CD4-positive, CD25-positive, alpha-beta regulatory T cell (primary cell): ENCODE data around the gene SECTM1. TPM values are rescaled to one million over a fixed set of nuclear protein-coding genes. Genes with fewer than 3 reads are reported as not detected.

Experiments used
- ATAC-seq, 2 donors: fragments of 150-1000 bp; cut with Tn5 transposase; one replicate each; pipeline ENCODE4 v1.10.0; 2021; ENCODE audit warnings: low read depth in 2 of 2, moderate number of reproducible peaks in 2 of 2, moderate library complexity in 1 of 2
- DNase-seq, 3 donors: peaks; one replicate each; pipeline versions ENCODE4 v3.0.0 to v3.0.0-alpha.2; 2012 to 2022; ENCODE audit warnings: mixed read lengths in 1 of 3
- H3K27ac ChIP-seq: one replicate; pipeline ENCODE4 v1.7.0; 2013; ENCODE audit warnings: mild to moderate bottlenecking, low read length; ENCODE audit not compliant: insufficient read depth, poor library complexity, severe bottlenecking
- H3K27me3 ChIP-seq: one replicate; pipeline ENCODE4 v1.7.0; 2013; ENCODE audit warnings: low read length; ENCODE audit not compliant: control insufficient read depth, insufficient read depth
- H3K36me3 ChIP-seq: one replicate; pipeline ENCODE4 v1.7.0; 2013; ENCODE audit warnings: mild to moderate bottlenecking, low read length, moderate library complexity; ENCODE audit not compliant: control insufficient read depth, insufficient read depth
- H3K4me1 ChIP-seq: 2 replicates; pipeline ENCODE4 v1.7.0; 2013; ENCODE audit warnings: mild to moderate bottlenecking, low read length; ENCODE audit not compliant: insufficient read depth, control insufficient read depth, poor library complexity, severe bottlenecking
- H3K4me3 ChIP-seq: one replicate; pipeline ENCODE4 v1.7.0; 2013; ENCODE audit warnings: low read depth, mild to moderate bottlenecking, low read length, moderate library complexity
- H3K9me3 ChIP-seq, 2 experiments: 1 replicate in 1 of 2; 2 replicates in 1 of 2; pipeline ENCODE4 v1.7.0; 2013; ENCODE audit warnings: low read length in 2 of 2, mild to moderate bottlenecking in 1 of 2, moderate library complexity in 1 of 2; ENCODE audit not compliant: control insufficient read depth in 2 of 2
- H3K27ac Mint-ChIP-seq, 3 donors: one replicate each; pipeline ENCODE4 v1.8.0; 2020 to 2022; ENCODE audit warnings: mild to moderate bottlenecking in 3 of 3, mixed read lengths in 3 of 3, moderate library complexity in 2 of 3
- H3K27me3 Mint-ChIP-seq: one replicate; pipeline ENCODE4 v1.8.0; 2022; ENCODE audit warnings: mild to moderate bottlenecking, mixed read lengths
- H3K36me3 Mint-ChIP-seq: one replicate; pipeline ENCODE4 v1.8.0; 2020; ENCODE audit warnings: mixed read lengths
- H3K4me1 Mint-ChIP-seq, 4 donors: one replicate each; pipeline ENCODE4 v1.8.0; 2020 to 2022; ENCODE audit warnings: mixed read lengths in 4 of 4, mild to moderate bottlenecking in 1 of 4
- H3K4me3 Mint-ChIP-seq, 4 donors: one replicate each; pipeline ENCODE4 v1.8.0; 2020 to 2022; ENCODE audit warnings: mild to moderate bottlenecking in 4 of 4, mixed read lengths in 4 of 4, moderate library complexity in 3 of 4
- H3K9me3 Mint-ChIP-seq, 7 donors: one replicate each; pipeline ENCODE4 v1.8.0; 2020 to 2022; ENCODE audit warnings: mixed read lengths in 7 of 7, mild to moderate bottlenecking in 3 of 7, moderate library complexity in 2 of 7
- polyA plus RNA-seq, 4 donors: library from polyadenylated mRNA; unstranded; fragments of 300-500 nt; fragmentation: Illumina TruSeq; gene quantifications; one replicate each; pipeline ENCODE4 v1.2.3, GENCODE V29; 2021
- total RNA-seq: library from RNA; stranded (reverse); gene quantifications from one replicate; pipeline ENCODE4 v1.2.3, GENCODE V29; 2022

The SECTM1 gene
- total and polyA plus RNA-seq, 5 donors from 2014 or later: 0.38 to 0.91 (median 0.52) TPM

DNA sequence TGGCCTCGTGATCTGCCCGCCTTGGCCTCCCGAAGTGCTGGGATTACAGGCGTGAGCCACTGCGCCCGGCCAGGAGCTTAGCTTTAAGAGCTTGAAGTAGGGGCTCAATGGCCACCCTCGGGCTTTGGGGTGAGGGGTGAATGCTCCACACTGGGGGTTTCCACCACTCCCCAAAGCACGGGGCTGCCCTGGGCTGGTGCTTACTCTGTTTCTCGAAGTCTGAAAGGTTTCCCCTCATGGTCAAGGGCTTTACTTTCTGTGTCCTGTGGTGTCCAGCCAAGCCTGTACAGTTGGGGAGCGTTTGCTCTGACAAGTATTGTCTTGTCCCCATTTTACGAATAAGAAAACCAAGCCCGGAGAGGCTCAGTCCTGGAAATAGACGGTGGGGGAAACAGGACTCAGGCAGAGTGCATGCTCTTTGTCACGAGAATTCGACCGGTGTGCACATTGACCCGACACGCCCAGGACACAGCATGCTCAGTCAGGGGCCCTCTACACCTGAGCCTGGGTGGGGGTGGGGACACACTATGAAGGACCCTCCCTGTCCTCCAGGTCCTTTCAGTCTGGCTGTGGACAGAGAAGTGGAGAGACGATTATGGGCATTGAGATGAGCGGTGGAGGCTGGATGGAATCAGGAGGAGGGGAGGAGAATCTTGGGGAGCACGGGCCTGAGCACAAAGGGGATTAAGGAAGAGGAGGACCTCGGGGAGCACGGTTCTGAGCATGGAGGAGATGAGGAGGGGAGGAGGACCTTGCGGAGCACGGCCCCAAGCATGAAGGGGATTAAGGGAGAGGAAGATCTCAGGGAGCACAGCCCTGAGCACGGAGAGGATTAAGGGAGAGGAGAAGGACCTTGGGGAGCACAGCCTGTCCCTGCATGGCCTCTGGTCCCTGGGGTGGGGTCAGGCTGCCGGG lies 23.7 kb downstream of the SECTM1 start:
- Mint-ChIP-seq H3K36me3 (no peaks in the 10 kb centered on the region), H3K27ac (peak overlapping the region in 1 of 3 donors; percentile 49), H3K27me3 (peaks cover 7% of the 10 kb centered on the region), H3K9me3 (peaks cover 0 to 1% (median 0%) of the 10 kb centered on the region in 7 donors), H3K4me3 (no peak overlapping the region), H3K4me1 (peaks cover 4 to 19% (median 9%) of the 10 kb centered on the region in 4 donors)
- Histone ChIP-seq H3K9me3 (no peaks in the 10 kb centered on the region), H3K27ac (no peak overlapping the region), H3K4me1 (peaks cover 4% of the 10 kb centered on the region), H3K36me3 (no peaks in the 10 kb centered on the region), H3K4me3 (no peak overlapping the region), H3K27me3 (no peaks in the 10 kb centered on the region)
- ATAC-seq (no peak), DNase-seq (no peak)

DNA sequence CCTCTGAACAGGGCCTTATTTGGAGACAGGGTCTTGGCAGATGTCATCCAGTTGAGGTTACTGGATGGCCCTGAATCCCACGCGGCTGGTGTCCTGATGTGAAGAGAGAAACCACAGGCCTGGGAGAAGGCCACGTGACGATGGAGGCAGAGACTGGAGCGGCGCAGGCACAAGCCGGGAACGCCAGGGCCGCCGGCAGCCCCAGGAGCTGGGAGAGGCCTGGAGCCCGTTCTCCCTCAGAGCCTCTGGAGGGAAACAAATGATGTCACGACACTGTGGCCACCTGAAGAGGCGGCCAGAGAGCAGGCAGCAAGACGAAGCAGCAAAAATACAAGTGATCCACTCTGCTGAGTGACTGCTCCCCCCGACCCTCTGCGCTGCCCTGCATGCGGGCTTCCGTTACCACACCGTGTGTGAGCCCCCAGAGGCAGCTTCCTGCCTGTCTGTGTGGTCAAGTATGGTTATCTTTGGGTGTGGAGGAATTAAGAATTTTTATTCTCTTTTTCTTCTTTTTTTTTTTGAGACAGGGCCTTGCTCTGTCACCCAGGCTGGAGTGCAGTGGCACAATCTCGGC lies 27.8 kb downstream of the SECTM1 start:
- Mint-ChIP-seq H3K4me1 (peaks cover 5 to 46% (median 20%) of the 10 kb centered on the region in 4 donors), H3K9me3 (peaks cover 0 to 1% (median 0%) of the 10 kb centered on the region in 7 donors), H3K36me3 (no peaks in the 10 kb centered on the region), H3K27ac (peak overlapping the region in 1 of 3 donors; percentile 54), H3K4me3 (peak overlapping the region in 2 of 4 donors; percentile 22 to 76), H3K27me3 (peaks cover 12% of the 10 kb centered on the region)
- Histone ChIP-seq H3K9me3 (no peaks in the 10 kb centered on the region), H3K4me1 (peaks cover 39% of the 10 kb centered on the region), H3K27ac (no peak overlapping the region), H3K36me3 (no peaks in the 10 kb centered on the region), H3K27me3 (no peaks in the 10 kb centered on the region), H3K4me3 (no peak overlapping the region)
- ATAC-seq: no peak
- no peak for DNase-seq

DNA sequence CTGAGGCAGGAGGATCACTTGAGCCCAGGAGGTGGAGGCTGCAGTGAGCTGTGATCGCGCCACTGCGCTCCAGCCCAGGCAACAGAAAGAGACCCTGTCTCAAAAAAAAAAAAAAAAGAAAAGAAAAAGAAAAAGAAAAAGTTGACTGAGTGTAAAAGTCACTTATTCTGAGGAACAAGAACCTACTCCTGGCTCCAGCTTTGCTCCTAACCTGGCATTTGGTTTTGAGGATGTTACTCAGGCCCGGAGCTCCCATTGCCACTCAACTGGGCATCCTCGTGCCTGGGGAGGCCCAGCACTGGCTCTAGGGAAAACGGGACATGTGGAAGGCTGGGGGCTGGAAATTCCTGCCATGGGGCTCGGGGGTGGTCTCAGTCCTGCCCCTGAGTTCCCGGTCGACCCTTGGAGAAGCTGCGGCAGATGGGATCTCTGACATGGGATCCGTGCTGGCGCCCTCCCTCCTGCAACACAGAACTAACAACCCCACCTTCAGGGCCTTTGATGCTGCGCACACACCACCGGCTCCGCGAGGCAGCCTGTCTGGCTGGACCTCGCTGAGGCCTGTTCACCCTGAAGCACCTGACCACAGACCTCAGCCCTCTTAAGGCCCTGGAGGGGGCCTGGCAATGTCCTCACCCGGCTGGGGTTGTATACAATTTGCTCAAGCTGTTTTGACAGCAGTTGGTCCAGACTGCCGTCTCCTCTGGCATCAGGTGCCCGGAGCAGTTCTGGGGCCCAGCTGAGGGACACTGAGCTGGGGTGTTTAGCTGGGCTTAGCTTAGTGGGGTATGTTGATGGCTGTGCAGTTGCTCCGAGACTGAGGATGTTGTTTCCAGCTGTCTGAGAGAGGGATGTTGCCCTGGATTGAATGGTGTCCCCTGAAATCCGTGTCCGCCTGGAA lies 28.5 kb downstream of the SECTM1 start:
- H3K4me3 ChIP-seq: no peak overlapping the region
- ATAC-seq (no peak), DNase-seq (no peak)
- peaks cover 0 to 1% (median 0%) of the 10 kb centered on the region in 7 donors for H3K9me3 Mint-ChIP-seq
- peaks cover 5 to 53% (median 23%) of the 10 kb centered on the region in 4 donors for H3K4me1 Mint-ChIP-seq
- no peaks in the 10 kb centered on the region for H3K9me3 ChIP-seq
- no peaks in the 10 kb centered on the region for H3K36me3 ChIP-seq
- H3K36me3 Mint-ChIP-seq: no peaks in the 10 kb centered on the region
- H3K27ac ChIP-seq: no peak overlapping the region
- peak overlapping the region in 1 of 3 donors; percentile 54 for H3K27ac Mint-ChIP-seq
- peaks cover 46% of the 10 kb centered on the region for H3K4me1 ChIP-seq
- no peaks in the 10 kb centered on the region for H3K27me3 ChIP-seq
- peaks cover 12% of the 10 kb centered on the region for H3K27me3 Mint-ChIP-seq
- peak overlapping the region in 1 of 4 donors; percentile 22 for H3K4me3 Mint-ChIP-seq

DNA sequence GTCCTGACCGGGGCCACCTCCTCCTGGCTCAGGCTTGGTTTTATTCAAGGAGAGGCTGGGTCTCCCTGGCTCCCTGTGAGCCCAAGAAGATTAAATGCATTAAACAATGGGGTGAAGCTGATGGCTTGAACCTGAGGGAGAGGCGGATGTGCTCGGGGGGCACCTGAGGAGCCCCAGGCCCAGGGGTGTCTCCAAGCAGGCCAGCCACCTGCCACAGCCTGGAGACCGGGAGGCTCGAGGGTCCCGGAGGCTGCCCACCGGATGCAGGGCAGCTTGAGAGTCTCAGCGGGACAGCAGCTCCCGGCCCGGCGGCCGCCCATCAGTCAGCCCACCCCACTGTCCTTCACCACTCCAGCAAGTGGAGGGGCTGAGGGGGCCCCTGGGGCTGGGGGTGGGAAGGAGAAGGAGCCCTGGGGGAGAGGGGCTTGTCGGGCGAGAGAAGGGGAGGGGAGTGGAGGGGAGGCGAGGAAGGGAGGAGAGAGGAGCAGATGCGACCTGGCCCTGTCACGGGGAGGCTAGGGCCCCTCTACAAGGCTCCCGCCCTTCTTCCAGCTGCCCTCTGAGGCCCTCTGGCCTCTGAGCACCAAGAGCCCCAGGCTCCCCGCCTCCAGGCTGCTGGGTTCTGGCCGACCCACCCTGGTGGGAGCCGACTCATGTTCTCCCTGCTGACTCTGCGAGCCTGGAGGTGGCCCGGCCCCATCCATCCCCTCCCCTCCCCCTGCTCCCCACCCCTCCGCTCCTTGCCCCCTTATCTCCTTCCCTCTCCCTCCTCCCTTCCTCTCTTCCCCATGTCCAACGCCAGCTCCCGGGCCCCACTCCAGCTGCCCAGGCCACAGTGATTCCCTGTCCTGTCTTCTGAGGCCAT lies 29.4 kb downstream of the SECTM1 start:
- Histone ChIP-seq H3K9me3 (no peaks in the 10 kb centered on the region), H3K27me3 (no peaks in the 10 kb centered on the region), H3K27ac (peak overlapping the region; percentile 74), H3K4me3 (no peak overlapping the region), H3K36me3 (no peaks in the 10 kb centered on the region), H3K4me1 (peaks cover 54% of the 10 kb centered on the region)
- Mint-ChIP-seq H3K36me3 (no peaks in the 10 kb centered on the region), H3K27ac (peak overlapping the region; percentile 83 to 90 (median 90)), H3K27me3 (peaks cover 12% of the 10 kb centered on the region), H3K9me3 (peaks cover 0 to 1% (median 0%) of the 10 kb centered on the region in 7 donors), H3K4me1 (peaks cover 5 to 62% (median 25%) of the 10 kb centered on the region in 4 donors), H3K4me3 (peak overlapping the region; percentile 15 to 87 (median 82))
- DNase-seq: no peak
- ATAC-seq: no peak

DNA sequence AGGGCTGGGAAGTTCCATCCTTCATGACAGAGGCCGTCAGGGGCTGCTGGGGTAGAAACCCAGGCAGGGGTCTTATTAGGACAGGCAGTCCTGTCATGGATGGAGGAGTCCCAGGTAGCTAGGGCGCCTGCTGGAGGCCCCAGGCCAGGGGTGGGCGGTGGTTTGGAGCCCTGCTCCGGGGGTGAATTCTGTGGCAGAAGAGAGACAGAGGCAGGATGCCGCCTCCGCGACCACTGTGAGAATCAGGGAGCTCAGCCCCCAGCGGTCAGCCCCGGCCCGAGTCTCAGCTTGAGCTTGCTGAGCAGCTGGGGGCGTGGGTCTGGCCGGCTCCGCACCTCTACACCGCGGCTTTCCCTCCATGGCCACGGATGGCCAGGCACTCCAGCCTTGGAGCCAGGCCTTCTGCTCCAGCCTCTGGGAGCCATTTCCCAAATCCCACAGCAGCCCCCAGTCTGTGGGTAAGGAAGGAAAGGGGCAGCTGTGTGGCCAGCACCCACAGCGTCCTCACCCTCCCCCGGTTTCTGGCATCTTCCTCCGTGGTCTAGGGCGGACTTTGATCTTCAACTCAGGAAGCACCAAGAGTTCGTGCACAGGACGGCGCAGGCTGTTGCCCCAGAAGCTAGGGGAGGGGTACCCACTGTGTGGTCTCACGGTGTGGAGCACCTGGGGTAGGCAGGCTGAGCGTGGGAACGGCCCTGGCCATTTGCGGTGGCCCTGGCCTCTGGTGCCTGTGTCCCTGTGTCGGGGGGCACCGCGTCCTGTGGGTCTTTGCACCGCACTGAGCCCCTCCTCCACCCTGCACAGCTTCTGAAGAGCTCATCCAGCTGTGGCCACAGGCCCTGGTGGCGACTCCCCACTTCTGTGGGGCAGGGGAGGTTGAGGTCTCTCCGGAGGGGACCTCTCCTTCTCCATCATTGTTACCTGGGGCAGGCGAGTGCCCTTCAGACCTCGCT lies 30.3 kb downstream of the SECTM1 start:
- H3K9me3 ChIP-seq: no peaks in the 10 kb centered on the region
- no peaks in the 10 kb centered on the region for H3K36me3 ChIP-seq
- no peaks in the 10 kb centered on the region for H3K27me3 ChIP-seq
- Mint-ChIP-seq H3K36me3 (no peaks in the 10 kb centered on the region), H3K4me3 (peak overlapping the region; percentile 79 to 87 (median 84)), H3K4me1 (peaks cover 5 to 70% (median 27%) of the 10 kb centered on the region in 4 donors), H3K9me3 (no peaks in the 10 kb centered on the region), H3K27me3 (peaks cover 13% of the 10 kb centered on the region), H3K27ac (peak overlapping the region; percentile 90 to 95 (median 90))
- peak overlapping the region; percentile 74 for H3K27ac ChIP-seq
- H3K4me3 ChIP-seq: peak overlapping the region; percentile 51
- peak; percentile 55 to 57 for ATAC-seq
- peaks cover 63% of the 10 kb centered on the region for H3K4me1 ChIP-seq
- peak in 2 of 3 donors; percentile 49 to 62 for DNase-seq

DNA sequence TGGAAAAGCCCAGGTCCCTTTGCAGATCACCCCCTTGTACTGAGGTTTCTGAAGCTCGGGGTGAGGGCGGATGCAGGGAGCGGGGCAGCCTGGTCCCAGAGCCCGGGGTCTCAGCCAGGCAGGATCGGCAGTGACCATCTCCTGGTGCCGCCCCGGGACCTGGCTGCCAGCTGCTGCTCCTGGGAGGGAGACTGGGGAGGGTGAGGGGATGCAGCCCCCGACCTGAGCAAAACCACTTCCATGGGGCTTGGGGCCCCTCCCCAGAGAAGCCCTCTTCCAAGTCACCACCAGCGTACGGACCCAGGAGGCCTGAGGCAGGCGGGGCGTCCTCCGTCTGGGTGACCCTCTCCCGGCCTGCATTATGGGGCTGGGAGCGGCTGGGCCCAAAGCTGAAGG lies 31.0 kb downstream of the SECTM1 start:
- no peak for ATAC-seq
- H3K27me3 ChIP-seq: no peaks in the 10 kb centered on the region
- H3K27ac Mint-ChIP-seq: peak overlapping the region; percentile 90 to 95 (median 93)
- no peaks in the 10 kb centered on the region for H3K36me3 ChIP-seq
- no peaks in the 10 kb centered on the region for H3K9me3 Mint-ChIP-seq
- H3K27ac ChIP-seq: peak overlapping the region; percentile 74
- H3K4me1 ChIP-seq: peaks cover 70% of the 10 kb centered on the region
- DNase-seq: no peak
- H3K27me3 Mint-ChIP-seq: peaks cover 15% of the 10 kb centered on the region
- no peaks in the 10 kb centered on the region for H3K36me3 Mint-ChIP-seq
- peak overlapping the region; percentile 79 to 92 (median 84) for H3K4me3 Mint-ChIP-seq
- H3K9me3 ChIP-seq: no peaks in the 10 kb centered on the region
- H3K4me3 ChIP-seq: no peak overlapping the region
- peaks cover 0 to 75% (median 26%) of the 10 kb centered on the region in 4 donors for H3K4me1 Mint-ChIP-seq
